A549 (cell line): Measurements from ENCODE around the gene GAS2L2. TPM values are rescaled to one million over a fixed set of nuclear protein-coding genes. Genes with fewer than 3 reads are reported as not detected.

Source experiments
- ATAC-seq, 2 experiments: fragments of 200-7000 bp in 1 of 2; fragments of >200 bp in 1 of 2; cut with Nextera tagmentation in 1 of 2; cut with Tn5 transposase in 1 of 2; 3 replicates each; pipeline versions ENCODE4 v1.8.0 to v1.9.1; 2018 to 2020; ENCODE audit warnings: mild to moderate bottlenecking in 1 of 2, moderate library complexity in 1 of 2
- CTCF ChIA-PET: fragments of 300-600 bp; sonication (Branson Sonifier 250); formaldehyde crosslinking; extraction: SDS; loops from one replicate; lab custom pipeline; 2021; ENCODE audit warnings: antibody characterized with exemption, inconsistent platforms; lab: Yijun Ruan, JAX
- POLR2A ChIA-PET: fragments of 350-600 bp; formaldehyde crosslinking; extraction: SDS; loops from one replicate; lab custom pipeline; 2021; ENCODE audit warnings: antibody characterized with exemption, inconsistent platforms; lab: Yijun Ruan, JAX
- DNase-seq, 2 experiments: peaks; one replicate each; pipeline versions ENCODE4 v3.0.0 to v3.0.0-alpha.2; 2011 to 2016; ENCODE audit warnings: low read depth in 1 of 2, low spot score in 1 of 2
- FAIRE-seq: peaks from 2 replicates; lab custom pipeline; 2011; peaks lifted over from hg19 to GRCh38; lab: Jason Lieb, UNC
- H3K27ac ChIP-seq, 2 experiments: fragments of >200 bp; sonication (Bioruptor Twin); formaldehyde crosslinking; 3 replicates each; pipeline ENCODE4 v1.5.1; 2016 to 2017
- H3K4me1 ChIP-seq: fragments of >200 bp; sonication (Bioruptor Twin); formaldehyde crosslinking; 3 replicates; pipeline ENCODE4 v1.6.1; 2016
- H3K4me2 ChIP-seq: fragments of >200 bp; sonication (Bioruptor Twin); formaldehyde crosslinking; 3 replicates; pipeline ENCODE4 v1.6.1; 2016
- H3K4me3 ChIP-seq: fragments of >200 bp; sonication (Bioruptor Twin); formaldehyde crosslinking; 3 replicates; pipeline ENCODE4 v1.5.1; 2016
- H3K9me3 ChIP-seq: fragments of >200 bp; sonication (Bioruptor Twin); formaldehyde crosslinking; 3 replicates; pipeline ENCODE4 v1.6.1; 2016
- CBX2 ChIP-seq: fragments of 200-600 bp; sonication (generic); IDR thresholded peaks from 2 replicates; pipeline ENCODE4 v1.6.1; 2016; ENCODE audit warnings: low read depth, mild to moderate bottlenecking, borderline replicate concordance
- CBX8 ChIP-seq: fragments of 200-600 bp; sonication (generic); IDR thresholded peaks from 2 replicates; pipeline ENCODE4 v1.6.1; 2016
- FOSL2 ChIP-seq, 2 experiments: fragments of 450-650 bp in 1 of 2; fragments of >200 bp in 1 of 2; sonication (Bioruptor Twin) in 1 of 2; formaldehyde crosslinking; IDR thresholded peaks; 2 replicates each; pipeline versions ENCODE4 v1.5.0 to v1.6.1; 2016 to 2020; ENCODE audit warnings: mild to moderate bottlenecking in 1 of 2, moderate library complexity in 1 of 2
- FOXS1 ChIP-seq: fragments of 250-450 bp; sonication (Bioruptor Pico); IDR thresholded peaks from 2 replicates; pipeline ENCODE4 v1.5.0; 2020; ENCODE audit warnings: mild to moderate bottlenecking, moderate library complexity
- HDAC2 ChIP-seq: fragments of 200-600 bp; sonication (generic); IDR thresholded peaks from 2 replicates; pipeline ENCODE4 v1.6.1; 2016
- HOXA7 ChIP-seq: fragments of 250-450 bp; sonication (Bioruptor Pico); IDR thresholded peaks from 2 replicates; pipeline ENCODE4 v1.5.0; 2020; ENCODE audit warnings: mild to moderate bottlenecking, moderate library complexity
- JUN ChIP-seq, 2 experiments: fragments of >200 bp; sonication (Bioruptor Twin); formaldehyde crosslinking; IDR thresholded peaks; 2 replicates in 1 of 2; 3 replicates in 1 of 2; pipeline ENCODE4 v1.6.1; 2016 to 2017
- JUNB ChIP-seq: fragments of >200 bp; sonication (Bioruptor Twin); formaldehyde crosslinking; IDR thresholded peaks from 2 replicates; pipeline ENCODE4 v1.6.1; 2016
- KDM1A ChIP-seq: fragments of 200-600 bp; sonication (generic); IDR thresholded peaks from 2 replicates; pipeline ENCODE4 v1.6.1; 2016; ENCODE audit warnings: low read depth, mild to moderate bottlenecking
- POLR2A ChIP-seq: IDR thresholded peaks from 2 replicates; pipeline ENCODE4 v1.6.1; 2012; ENCODE audit warnings: mild to moderate bottlenecking, low read length
- RAD21 ChIP-seq, 2 experiments: fragments of >200 bp in 1 of 2; sonication (Bioruptor Twin) in 1 of 2; formaldehyde crosslinking in 1 of 2; IDR thresholded peaks in 1 of 2; conservative IDR thresholded peaks in 1 of 2; 2 replicates in 1 of 2; 3 replicates in 1 of 2; pipeline ENCODE4 v1.6.1; 2012 to 2018; ENCODE audit warnings: inconsistent platforms in 1 of 2
- RCOR1 ChIP-seq: fragments of 150-350 bp; IDR thresholded peaks from 2 replicates; pipeline ENCODE4 v1.6.1; 2014; ENCODE audit warnings: antibody characterized with exemption, low read length, low read depth
- SMC3 ChIP-seq: fragments of >200 bp; sonication (Bioruptor Twin); formaldehyde crosslinking; IDR thresholded peaks from 3 replicates; pipeline ENCODE4 v1.6.1; 2018; ENCODE audit warnings: inconsistent platforms
- SREBF2 ChIP-seq: fragments of 450-650 bp; IDR thresholded peaks from 2 replicates; pipeline ENCODE4 v1.6.1; 2014; ENCODE audit warnings: mild to moderate bottlenecking, moderate library complexity
- WGBS: methylation state at CpG from one replicate; pipeline ENCODE4 v1.1.6; 2017; ENCODE audit errors: missing lambda C conversion rate; 5-methylcytosine and 5-hydroxymethylcytosine counted together
- polyA plus RNA-seq, 4 experiments: library from polyadenylated mRNA; depleted of rRNA in 3 of 4; stranded (reverse); fragments of >200 nt; fragmentation: RNase III in 1 of 4; extraction: RNeasy Plus Mini Kit Qiagen cat#74134 plus additional on column Dnase treatment in 1 of 4; gene quantifications; 2 replicates in 3 of 4; 3 replicates in 1 of 4; pipeline ENCODE4 v1.2.3, GENCODE V29; 2011 to 2017
- TF ChIP-seq, protein P1 (sequence below): IDR thresholded peaks from 2 replicates; pipeline ENCODE4 v1.6.1; 2012
- TF ChIP-seq, protein P2 (sequence below): fragments of >200 bp; sonication (Bioruptor Twin); formaldehyde crosslinking; IDR thresholded peaks from 3 replicates; pipeline ENCODE4 v1.5.1; 2016
- TF ChIP-seq, protein P3 (sequence below): fragments of 200-600 bp; sonication (generic); IDR thresholded peaks from 2 replicates; pipeline ENCODE4 v1.6.1; 2016; ENCODE audit warnings: antibody characterized with exemption, mild to moderate bottlenecking, moderate library complexity

GAS2L2 gene
- polyA plus RNA-seq, 2 of the 4 experiments (the other 2 are of a cell fraction) = 0.06 to 0.15 TPM

DNA sequence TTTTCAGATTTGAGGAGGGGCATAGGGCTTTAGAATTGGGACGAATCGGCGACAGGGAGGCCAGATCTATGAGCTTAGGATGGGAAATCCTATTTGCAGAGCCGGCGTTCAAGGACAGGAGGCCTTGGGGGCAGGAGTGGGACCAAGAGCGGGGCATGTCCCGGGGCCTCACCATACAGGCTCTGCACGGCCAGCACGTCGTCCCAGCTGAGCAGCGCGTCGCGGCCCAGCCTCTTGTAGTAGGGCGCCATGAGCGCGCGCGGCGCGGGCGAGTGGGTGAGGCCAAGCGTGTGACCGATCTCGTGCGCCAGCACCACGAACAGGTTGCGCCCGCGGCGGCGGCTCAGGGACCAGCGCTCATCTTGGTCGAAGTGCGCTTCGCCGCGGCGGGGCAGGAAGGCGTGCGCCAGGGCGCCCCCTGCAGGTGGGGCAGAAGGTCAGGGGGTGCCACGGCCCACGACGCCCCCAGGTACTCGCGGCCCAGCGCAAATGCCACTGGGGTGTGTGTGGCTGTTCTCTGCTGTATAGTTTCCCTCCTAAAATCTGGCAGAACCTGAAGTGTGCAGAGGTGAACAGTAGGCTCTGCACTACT is 17.0 kb upstream of the GAS2L2 start:
- CTCF ChIA-PET = interaction anchor here (0.6 to 43.9 kb wide), 5 partner anchors 3 to 542 kb away, joined by 3 to 2039 read pairs (median 1116); partner anchors contain the start of genes C17orf50, GAS2L2, MMP28 and TAF15
- FAIRE-seq = no peak

DNA sequence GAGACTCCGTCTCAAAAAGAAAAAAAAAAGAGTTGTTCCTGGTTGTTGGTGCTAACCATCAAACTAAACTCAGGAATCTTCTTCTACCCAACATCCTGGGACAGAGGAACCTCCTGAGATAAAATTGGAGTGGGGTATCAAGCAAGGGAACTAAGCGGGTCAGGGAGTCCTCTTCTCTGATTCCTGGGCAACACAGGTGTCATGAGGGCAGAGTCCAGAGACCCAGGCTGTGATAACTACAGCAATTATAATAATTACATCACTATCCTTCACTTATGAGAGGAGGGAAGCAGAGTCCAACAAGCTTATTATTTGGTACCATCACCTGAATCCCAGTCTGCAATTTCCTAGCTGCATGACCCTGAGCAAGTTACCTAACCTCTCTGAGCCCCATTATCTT is 15.8 kb upstream of the GAS2L2 start:
- no peak overlapping the region for H3K27ac ChIP-seq
- DNase-seq = no peak
- no peak overlapping the region for H3K4me2 ChIP-seq
- H3K9me3 ChIP-seq = no peaks in the 10 kb centered on the region
- TF ChIP-seq FOSL2 (IDR thresholded peaks at IDR 0.05) (no peak), FOSL2 (CRISPR knock-in tag; IDR thresholded peaks at IDR 0.05) (no peak), CBX8 (no peak), HOXA7 (CRISPR knock-in tag) (no peak), RCOR1 (no peak), KDM1A (no peak), HDAC2 (no peak), SMC3 (no peak), JUN (IDR thresholded peaks at IDR 0.05) (no peak)
- FAIRE-seq = no peak
- ATAC-seq = no peak
- H3K4me3 ChIP-seq = no peak overlapping the region
- WGBS = 85% methylated on average over 2 of the region's 2 CpGs
- CTCF ChIA-PET = interaction anchor here (1.1 to 43.9 kb wide), 4 partner anchors 4 to 80 kb away, joined by 3 to 2039 read pairs (median 1116); partner anchors contain the start of genes C17orf50, GAS2L2, MMP28 and TAF15
- POLR2A ChIA-PET = interaction anchor here (1.0 to 1.1 kb wide), 2 partner anchors 20 to 40 kb away, joined by 3 read pairs; partner anchors contain the start of gene TAF15
- H3K4me1 ChIP-seq = peaks cover 3% of the 10 kb centered on the region; the same call in 2 of the 3 replicates

More for the DNA sequence above, 17.0 kb upstream of the GAS2L2 start:
- no peak overlapping the region for H3K4me2 ChIP-seq
- POLR2A ChIA-PET = no interaction called here
- peaks cover 15% of the 10 kb centered on the region for H3K4me1 ChIP-seq
- H3K4me3 ChIP-seq = no peak overlapping the region
- 90% methylated on average over 47 of the region's 48 CpGs for WGBS
- no peaks in the 10 kb centered on the region for H3K9me3 ChIP-seq
- DNase-seq (no peak), ATAC-seq (no peak)
- TF ChIP-seq, protein P1, sequence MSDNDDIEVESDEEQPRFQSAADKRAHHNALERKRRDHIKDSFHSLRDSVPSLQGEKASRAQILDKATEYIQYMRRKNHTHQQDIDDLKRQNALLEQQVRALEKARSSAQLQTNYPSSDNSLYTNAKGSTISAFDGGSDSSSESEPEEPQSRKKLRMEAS = no peak
- TF ChIP-seq FOXS1 (CRISPR knock-in tag) = no peak
- TF ChIP-seq, protein P2, sequence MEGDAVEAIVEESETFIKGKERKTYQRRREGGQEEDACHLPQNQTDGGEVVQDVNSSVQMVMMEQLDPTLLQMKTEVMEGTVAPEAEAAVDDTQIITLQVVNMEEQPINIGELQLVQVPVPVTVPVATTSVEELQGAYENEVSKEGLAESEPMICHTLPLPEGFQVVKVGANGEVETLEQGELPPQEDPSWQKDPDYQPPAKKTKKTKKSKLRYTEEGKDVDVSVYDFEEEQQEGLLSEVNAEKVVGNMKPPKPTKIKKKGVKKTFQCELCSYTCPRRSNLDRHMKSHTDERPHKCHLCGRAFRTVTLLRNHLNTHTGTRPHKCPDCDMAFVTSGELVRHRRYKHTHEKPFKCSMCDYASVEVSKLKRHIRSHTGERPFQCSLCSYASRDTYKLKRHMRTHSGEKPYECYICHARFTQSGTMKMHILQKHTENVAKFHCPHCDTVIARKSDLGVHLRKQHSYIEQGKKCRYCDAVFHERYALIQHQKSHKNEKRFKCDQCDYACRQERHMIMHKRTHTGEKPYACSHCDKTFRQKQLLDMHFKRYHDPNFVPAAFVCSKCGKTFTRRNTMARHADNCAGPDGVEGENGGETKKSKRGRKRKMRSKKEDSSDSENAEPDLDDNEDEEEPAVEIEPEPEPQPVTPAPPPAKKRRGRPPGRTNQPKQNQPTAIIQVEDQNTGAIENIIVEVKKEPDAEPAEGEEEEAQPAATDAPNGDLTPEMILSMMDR = peak; percentile 42; the same call in 2 of the 3 replicates
- TF ChIP-seq, protein P3, sequence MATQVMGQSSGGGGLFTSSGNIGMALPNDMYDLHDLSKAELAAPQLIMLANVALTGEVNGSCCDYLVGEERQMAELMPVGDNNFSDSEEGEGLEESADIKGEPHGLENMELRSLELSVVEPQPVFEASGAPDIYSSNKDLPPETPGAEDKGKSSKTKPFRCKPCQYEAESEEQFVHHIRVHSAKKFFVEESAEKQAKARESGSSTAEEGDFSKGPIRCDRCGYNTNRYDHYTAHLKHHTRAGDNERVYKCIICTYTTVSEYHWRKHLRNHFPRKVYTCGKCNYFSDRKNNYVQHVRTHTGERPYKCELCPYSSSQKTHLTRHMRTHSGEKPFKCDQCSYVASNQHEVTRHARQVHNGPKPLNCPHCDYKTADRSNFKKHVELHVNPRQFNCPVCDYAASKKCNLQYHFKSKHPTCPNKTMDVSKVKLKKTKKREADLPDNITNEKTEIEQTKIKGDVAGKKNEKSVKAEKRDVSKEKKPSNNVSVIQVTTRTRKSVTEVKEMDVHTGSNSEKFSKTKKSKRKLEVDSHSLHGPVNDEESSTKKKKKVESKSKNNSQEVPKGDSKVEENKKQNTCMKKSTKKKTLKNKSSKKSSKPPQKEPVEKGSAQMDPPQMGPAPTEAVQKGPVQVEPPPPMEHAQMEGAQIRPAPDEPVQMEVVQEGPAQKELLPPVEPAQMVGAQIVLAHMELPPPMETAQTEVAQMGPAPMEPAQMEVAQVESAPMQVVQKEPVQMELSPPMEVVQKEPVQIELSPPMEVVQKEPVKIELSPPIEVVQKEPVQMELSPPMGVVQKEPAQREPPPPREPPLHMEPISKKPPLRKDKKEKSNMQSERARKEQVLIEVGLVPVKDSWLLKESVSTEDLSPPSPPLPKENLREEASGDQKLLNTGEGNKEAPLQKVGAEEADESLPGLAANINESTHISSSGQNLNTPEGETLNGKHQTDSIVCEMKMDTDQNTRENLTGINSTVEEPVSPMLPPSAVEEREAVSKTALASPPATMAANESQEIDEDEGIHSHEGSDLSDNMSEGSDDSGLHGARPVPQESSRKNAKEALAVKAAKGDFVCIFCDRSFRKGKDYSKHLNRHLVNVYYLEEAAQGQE = no peak
- TF ChIP-seq POLR2A = no peak
- TF ChIP-seq SREBF2 = no peak
- H3K27ac ChIP-seq = no peak overlapping the region

DNA sequence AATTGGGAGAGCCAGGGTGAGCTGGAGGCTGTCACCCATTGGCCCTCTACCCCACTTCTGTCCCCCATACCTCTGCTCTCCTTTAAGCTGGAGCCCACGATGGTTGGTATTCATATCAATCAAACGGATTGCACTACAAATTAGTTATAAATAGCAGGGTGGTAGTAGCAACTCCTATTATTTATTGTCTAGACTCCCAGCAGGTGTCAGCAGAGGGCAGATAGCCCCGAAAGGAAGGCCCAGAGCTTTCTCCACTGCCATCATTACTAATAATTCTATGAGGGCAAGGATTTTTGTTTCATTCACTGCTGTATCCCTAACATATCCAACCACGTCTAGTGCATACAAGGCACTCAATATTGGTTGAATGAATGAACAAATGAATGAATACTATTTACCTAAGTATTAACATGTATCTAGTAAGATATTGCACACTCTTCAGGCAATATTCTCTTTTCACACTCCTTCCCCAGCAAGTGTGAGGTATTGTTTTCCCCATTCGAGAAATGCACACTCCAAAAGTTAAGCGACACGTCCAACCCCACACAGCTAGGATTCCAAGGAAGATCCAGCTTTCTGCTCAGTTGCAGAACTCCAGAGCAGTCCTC is 14.0 kb upstream of the GAS2L2 start:
- ChIA-PET POLR2A (interaction anchor here (0.5 to 5.8 kb wide), 3 partner anchors 37 to 42 kb away, joined by 3 to 156 read pairs (median 6); partner anchors contain the start of gene TAF15), CTCF (interaction anchor here (0.8 to 43.9 kb wide), 12 partner anchors 6 to 163 kb away, joined by 3 to 2039 read pairs (median 6); partner anchors contain the start of genes C17orf50, GAS2L2, MMP28 and RASL10B)
- Histone ChIP-seq H3K4me2 (no peak overlapping the region), H3K4me1 (no peaks in the 10 kb centered on the region), H3K9me3 (no peaks in the 10 kb centered on the region), H3K27ac (no peak overlapping the region), H3K4me3 (no peak overlapping the region)
- peak; percentile 91 to 93 for TF ChIP-seq RAD21 (conservative IDR thresholded peaks at IDR 0.05 in 1 of 2, IDR thresholded peaks at IDR 0.05 in 1 of 2)
- TF ChIP-seq, protein P2 = peak; percentile 93
- TF ChIP-seq SMC3 = peak; percentile 96
- no peak for TF ChIP-seq CBX2
- no peak for TF ChIP-seq JUNB
- FAIRE-seq = no peak
- no peak for ATAC-seq
- WGBS = 5% methylated on average over 7 of the region's 7 CpGs
- DNase-seq = peak; percentile 58 to 85
